ENCODE results near the gene METTL16.
"Not testable (repeated sequence)": the region's sequence is repeated elsewhere in the genome, so short reads cannot be mapped to it uniquely, and the experiment has no call there.

METTL16 gene

GRCh38 chr17:2507015-2507414, 4.7 kb downstream of the METTL16 start:
- not testable (repeated sequence) for H3K4me3 ChIP-seq (ENCODE audit: insufficient read depth, low read depth, low read length, poor library complexity, severe bottlenecking); H3K36me3 ChIP-seq (ENCODE audit: control insufficient read depth, insufficient read depth, low read length); H3K9me3 ChIP-seq (ENCODE audit: control insufficient read depth, low read length); DNase-seq; H3K27ac ChIP-seq (ENCODE audit: insufficient read depth, low read length, poor library complexity, severe bottlenecking); H3K27me3 ChIP-seq (replicated peaks; ENCODE audit: control insufficient read depth, insufficient read depth, low read length, poor library complexity, severe bottlenecking)
- H3K4me1 ChIP-seq (ENCODE audit: control insufficient read depth, insufficient read depth, low read length, poor library complexity, severe bottlenecking) = peaks cover 11% of the 10 kb centered on the region

DNA sequence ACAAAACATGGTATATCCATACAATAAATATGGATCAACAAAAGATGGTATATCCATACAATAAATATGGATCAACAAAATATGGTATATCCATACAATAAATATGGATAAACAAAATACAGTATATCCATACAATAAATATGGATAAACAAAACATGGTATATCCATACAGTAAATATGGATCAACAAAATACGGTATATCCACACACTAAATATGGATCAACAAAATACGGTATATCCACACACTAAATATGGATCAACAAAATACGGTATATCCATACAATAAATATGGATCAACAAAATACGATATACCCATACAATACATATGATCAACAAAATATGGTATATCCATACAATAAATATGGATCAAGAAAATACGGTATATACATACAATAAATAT, 8.1 kb downstream of the METTL16 start:
- Histone ChIP-seq H3K36me3 (ENCODE audit: control insufficient read depth, insufficient read depth, low read length) (peaks cover 26% of the 10 kb centered on the region), H3K27me3 (replicated peaks; ENCODE audit: control insufficient read depth, insufficient read depth, low read length, poor library complexity, severe bottlenecking) (no peaks in the 10 kb centered on the region), H3K4me1 (ENCODE audit: control insufficient read depth, insufficient read depth, low read length, poor library complexity, severe bottlenecking) (peaks cover under 1% of the 10 kb centered on the region), H3K27ac (ENCODE audit: insufficient read depth, low read length, poor library complexity, severe bottlenecking) (no peak overlapping the region), H3K9me3 (ENCODE audit: control insufficient read depth, low read length) (no peaks in the 10 kb centered on the region), H3K4me3 (ENCODE audit: insufficient read depth, low read depth, low read length, poor library complexity, severe bottlenecking) (no peak overlapping the region)
- no peak for DNase-seq

DNA sequence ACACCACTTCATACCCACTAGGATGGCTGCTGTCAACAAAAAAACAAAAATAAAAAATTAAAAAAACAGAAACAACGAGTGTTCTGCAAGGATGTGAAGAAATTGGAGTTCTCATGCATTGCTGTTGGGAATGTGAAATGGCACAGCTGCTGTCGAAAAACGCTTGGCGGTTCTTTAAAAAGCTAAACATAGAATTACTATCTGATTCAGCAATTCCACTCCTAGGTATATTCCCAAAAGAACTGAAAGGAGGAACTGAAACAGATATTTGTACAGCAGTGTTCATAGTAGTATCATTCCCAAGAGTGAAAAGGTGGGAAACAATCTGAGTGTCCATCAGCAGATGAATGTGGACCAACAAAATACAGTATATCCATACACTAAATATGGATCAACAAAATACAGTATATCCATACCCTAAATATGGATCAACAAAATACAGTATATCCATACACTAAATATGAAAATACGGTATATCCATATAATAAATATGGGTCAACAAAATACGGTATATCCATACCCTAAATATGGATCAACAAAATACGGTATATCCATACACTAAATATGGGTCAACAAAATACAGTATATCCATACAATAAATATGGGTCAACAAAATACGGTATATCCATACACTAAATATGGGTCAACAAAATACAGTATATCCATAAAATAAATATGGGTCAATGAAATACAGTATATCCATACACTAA, 8.7 kb downstream of the METTL16 start:
- no peaks in the 10 kb centered on the region for H3K4me1 ChIP-seq (ENCODE audit: control insufficient read depth, insufficient read depth, low read length, poor library complexity, severe bottlenecking)
- H3K4me3 ChIP-seq (ENCODE audit: insufficient read depth, low read depth, low read length, poor library complexity, severe bottlenecking) = no peak overlapping the region
- DNase-seq = no peak
- H3K27me3 ChIP-seq (replicated peaks; ENCODE audit: control insufficient read depth, insufficient read depth, low read length, poor library complexity, severe bottlenecking) = no peaks in the 10 kb centered on the region
- no peak overlapping the region for H3K27ac ChIP-seq (ENCODE audit: insufficient read depth, low read length, poor library complexity, severe bottlenecking)
- no peaks in the 10 kb centered on the region for H3K9me3 ChIP-seq (ENCODE audit: control insufficient read depth, low read length)
- H3K36me3 ChIP-seq (ENCODE audit: control insufficient read depth, insufficient read depth, low read length) = peaks cover 29% of the 10 kb centered on the region

DNA sequence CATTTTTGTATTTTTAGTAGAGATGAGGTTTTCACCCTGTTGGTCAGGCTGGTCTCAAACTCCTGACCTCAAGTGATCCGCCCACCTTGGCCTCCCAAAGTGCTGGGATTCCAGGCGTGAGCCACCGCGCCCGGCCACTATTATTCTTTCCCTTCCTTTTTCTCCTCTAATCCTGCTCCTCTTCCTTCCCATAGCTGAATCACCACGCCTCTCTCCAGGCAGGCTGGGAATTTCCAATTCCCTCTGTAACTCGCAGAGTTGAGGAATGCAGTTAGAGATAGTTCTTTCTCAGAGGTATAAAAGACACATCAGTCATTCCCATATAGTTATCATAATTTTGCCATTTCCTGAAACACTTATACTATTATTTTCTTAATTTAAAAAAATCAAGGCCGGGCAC, 11.2 kb downstream of the METTL16 start:
- H3K27me3 ChIP-seq (replicated peaks; ENCODE audit: control insufficient read depth, insufficient read depth, low read length, poor library complexity, severe bottlenecking) = no peaks in the 10 kb centered on the region
- H3K27ac ChIP-seq (ENCODE audit: insufficient read depth, low read length, poor library complexity, severe bottlenecking) = no peak overlapping the region
- H3K4me3 ChIP-seq (ENCODE audit: insufficient read depth, low read depth, low read length, poor library complexity, severe bottlenecking) = no peak overlapping the region
- H3K36me3 ChIP-seq (ENCODE audit: control insufficient read depth, insufficient read depth, low read length) = peaks cover 31% of the 10 kb centered on the region
- no peaks in the 10 kb centered on the region for H3K4me1 ChIP-seq (ENCODE audit: control insufficient read depth, insufficient read depth, low read length, poor library complexity, severe bottlenecking)
- DNase-seq = no peak
- no peaks in the 10 kb centered on the region for H3K9me3 ChIP-seq (ENCODE audit: control insufficient read depth, low read length)

- H3K27me3 ChIP-seq (replicated peaks; ENCODE audit: control insufficient read depth, insufficient read depth, low read length, poor library complexity, severe bottlenecking); H3K36me3 ChIP-seq (ENCODE audit: control insufficient read depth, insufficient read depth, low read length); H3K27ac ChIP-seq (ENCODE audit: insufficient read depth, low read length, poor library complexity, severe bottlenecking); H3K4me3 ChIP-seq (ENCODE audit: insufficient read depth, low read depth, low read length, poor library complexity, severe bottlenecking); DNase-seq; H3K4me1 ChIP-seq (ENCODE audit: control insufficient read depth, insufficient read depth, low read length, poor library complexity, severe bottlenecking); H3K9me3 ChIP-seq (ENCODE audit: control insufficient read depth, low read length): not testable (repeated sequence)
These were observed 22.4 kb downstream of the METTL16 start for GRCh38 chr17:2489286-2489685.

GRCh38 chr17:2487306-2487705, 24.4 kb downstream of the METTL16 start:
- Histone ChIP-seq H3K36me3 (ENCODE audit: control insufficient read depth, insufficient read depth, low read length) (peaks cover 6% of the 10 kb centered on the region), H3K9me3 (ENCODE audit: control insufficient read depth, low read length) (no peaks in the 10 kb centered on the region), H3K4me3 (ENCODE audit: insufficient read depth, low read depth, low read length, poor library complexity, severe bottlenecking) (no peak overlapping the region), H3K27ac (ENCODE audit: insufficient read depth, low read length, poor library complexity, severe bottlenecking) (no peak overlapping the region), H3K27me3 (replicated peaks; ENCODE audit: control insufficient read depth, insufficient read depth, low read length, poor library complexity, severe bottlenecking) (no peaks in the 10 kb centered on the region), H3K4me1 (ENCODE audit: control insufficient read depth, insufficient read depth, low read length, poor library complexity, severe bottlenecking) (peaks cover 7% of the 10 kb centered on the region)
- no peak for DNase-seq

- not testable (repeated sequence) for H3K4me3 ChIP-seq (ENCODE audit: insufficient read depth, low read depth, low read length, poor library complexity, severe bottlenecking); H3K27me3 ChIP-seq (replicated peaks; ENCODE audit: control insufficient read depth, insufficient read depth, low read length, poor library complexity, severe bottlenecking); H3K27ac ChIP-seq (ENCODE audit: insufficient read depth, low read length, poor library complexity, severe bottlenecking); H3K9me3 ChIP-seq (ENCODE audit: control insufficient read depth, low read length); H3K36me3 ChIP-seq (ENCODE audit: control insufficient read depth, insufficient read depth, low read length); DNase-seq
- peaks cover 10% of the 10 kb centered on the region for H3K4me1 ChIP-seq (ENCODE audit: control insufficient read depth, insufficient read depth, low read length, poor library complexity, severe bottlenecking)
These were observed 25.0 kb downstream of the METTL16 start for GRCh38 chr17:2486709-2487108.

- no peaks in the 10 kb centered on the region for H3K27me3 ChIP-seq (replicated peaks; ENCODE audit: control insufficient read depth, insufficient read depth, low read length, poor library complexity, severe bottlenecking)
- no peak for DNase-seq
- peaks cover 16% of the 10 kb centered on the region for H3K4me1 ChIP-seq (ENCODE audit: control insufficient read depth, insufficient read depth, low read length, poor library complexity, severe bottlenecking)
- H3K4me3 ChIP-seq (ENCODE audit: insufficient read depth, low read depth, low read length, poor library complexity, severe bottlenecking) = no peak overlapping the region
- peaks cover 6% of the 10 kb centered on the region for H3K36me3 ChIP-seq (ENCODE audit: control insufficient read depth, insufficient read depth, low read length)
- H3K9me3 ChIP-seq (ENCODE audit: control insufficient read depth, low read length) = no peaks in the 10 kb centered on the region
- H3K27ac ChIP-seq (ENCODE audit: insufficient read depth, low read length, poor library complexity, severe bottlenecking) = no peak overlapping the region
These were observed 25.7 kb downstream of the METTL16 start for GRCh38 chr17:2485970-2486369.

DNA sequence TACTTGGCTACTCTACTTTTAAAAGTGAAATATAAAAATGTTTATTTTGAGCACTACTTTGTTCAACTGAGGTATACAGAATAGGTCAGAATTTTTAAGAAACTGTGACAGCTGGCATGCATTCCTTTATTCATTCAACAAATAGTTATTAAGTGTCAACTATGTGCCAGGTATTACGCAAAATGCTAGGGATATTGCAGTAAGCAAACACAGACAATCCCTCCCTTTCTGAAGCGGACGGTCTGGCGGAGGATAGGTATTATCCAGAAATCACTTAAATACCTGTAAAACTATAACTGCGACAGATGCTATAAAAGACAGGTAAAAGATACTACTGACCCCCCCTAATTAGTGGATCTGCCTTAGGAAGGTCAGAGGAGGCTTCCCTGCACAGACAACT, 26.1 kb downstream of the METTL16 start:
- Histone ChIP-seq H3K27ac (ENCODE audit: insufficient read depth, low read length, poor library complexity, severe bottlenecking) (no peak overlapping the region), H3K36me3 (ENCODE audit: control insufficient read depth, insufficient read depth, low read length) (peaks cover 6% of the 10 kb centered on the region), H3K4me3 (ENCODE audit: insufficient read depth, low read depth, low read length, poor library complexity, severe bottlenecking) (no peak overlapping the region), H3K9me3 (ENCODE audit: control insufficient read depth, low read length) (no peaks in the 10 kb centered on the region), H3K27me3 (replicated peaks; ENCODE audit: control insufficient read depth, insufficient read depth, low read length, poor library complexity, severe bottlenecking) (no peaks in the 10 kb centered on the region), H3K4me1 (ENCODE audit: control insufficient read depth, insufficient read depth, low read length, poor library complexity, severe bottlenecking) (peaks cover 16% of the 10 kb centered on the region)
- no peak for DNase-seq

- no peak for DNase-seq
- Histone ChIP-seq H3K4me1 (ENCODE audit: control insufficient read depth, insufficient read depth, low read length, poor library complexity, severe bottlenecking) (peaks cover 16% of the 10 kb centered on the region), H3K4me3 (ENCODE audit: insufficient read depth, low read depth, low read length, poor library complexity, severe bottlenecking) (no peak overlapping the region), H3K27ac (ENCODE audit: insufficient read depth, low read length, poor library complexity, severe bottlenecking) (no peak overlapping the region), H3K36me3 (ENCODE audit: control insufficient read depth, insufficient read depth, low read length) (peaks cover under 1% of the 10 kb centered on the region), H3K27me3 (replicated peaks; ENCODE audit: control insufficient read depth, insufficient read depth, low read length, poor library complexity, severe bottlenecking) (no peaks in the 10 kb centered on the region), H3K9me3 (ENCODE audit: control insufficient read depth, low read length) (no peaks in the 10 kb centered on the region)
These were observed 26.8 kb downstream of the METTL16 start for GRCh38 chr17:2484876-2485275.

Measured in effector memory CD4-positive, alpha-beta T cell (primary cell).